ENCODE measurements around the gene PDGFRA. TPM values are rescaled to one million over a fixed set of nuclear protein-coding genes. Genes with fewer than 3 reads are reported as not detected.
"Not testable (repeated sequence)": the region's sequence is repeated elsewhere in the genome, so short reads cannot be mapped to it uniquely, and the experiment has no call there.

PDGFRA gene
- total RNA-seq, 1 donor from 2014 or later = 0.54 TPM

DNA sequence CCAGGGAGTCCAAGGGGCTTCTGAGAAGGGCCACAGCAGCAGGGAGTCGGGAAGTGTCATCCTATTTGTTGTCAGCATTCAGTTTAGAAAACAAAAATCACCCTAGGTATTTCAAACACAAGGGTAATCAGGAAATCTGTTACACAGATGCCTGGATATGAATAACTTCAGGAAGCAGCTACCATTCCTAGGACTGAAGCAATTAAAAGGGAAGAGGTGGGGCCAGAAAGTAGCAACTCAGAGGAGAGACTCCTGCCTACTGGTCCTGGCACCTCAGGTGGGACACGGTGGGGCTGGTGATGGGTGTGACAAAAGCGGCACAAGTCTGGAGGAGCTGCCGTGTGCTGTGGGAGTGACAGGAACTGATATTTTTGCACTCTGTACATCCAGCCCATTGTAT lies 107.9 kb downstream of the PDGFRA start:
- no peak for DNase-seq
- intact Hi-C loops (cut with micrococcal nuclease) = no loop called here
- H3K36me3 Mint-ChIP-seq (ENCODE audit: low read depth) = no peaks in the 10 kb centered on the region
- H3K4me3 Mint-ChIP-seq = no peak overlapping the region
- H3K4me1 Mint-ChIP-seq = no peaks in the 10 kb centered on the region
- no peaks in the 10 kb centered on the region for H3K9me3 Mint-ChIP-seq
- H3K27me3 Mint-ChIP-seq = peaks cover 9% of the 10 kb centered on the region
- H3K27ac Mint-ChIP-seq = no peak overlapping the region

GRCh38 chr4:54342067-54342466 lies 113.0 kb downstream of the PDGFRA start:
- DNase-seq; H3K27ac Mint-ChIP-seq; H3K4me1 Mint-ChIP-seq; intact Hi-C loops (cut with micrococcal nuclease); H3K36me3 Mint-ChIP-seq (ENCODE audit: low read depth); H3K4me3 Mint-ChIP-seq; H3K9me3 Mint-ChIP-seq: not testable (repeated sequence)
- peaks cover 20% of the 10 kb centered on the region for H3K27me3 Mint-ChIP-seq

Other genes with a start within 250 kb of the PDGFRA start
- 20.0 and 23.8 TPM in 2 replicates for gene CHIC2, start 164.7 kb upstream of the PDGFRA start, total RNA-seq
- not detected in 2 replicates for gene GSX2, start 129.1 kb upstream of the PDGFRA start, total RNA-seq

All from activated CD4-positive, alpha-beta T cell treated with anti-CD3 and anti-CD28 coated beads, Interleukin-2, amount 10 ng/mL, durations not matched to agents 24 days and 14 days (primary cell).